Activated naive CD4-positive, alpha-beta T cell treated with anti-CD3 and anti-CD28 coated beads for 36 hours (primary cell): Measurements from ENCODE around the gene TTL. TPM values are rescaled to one million over a fixed set of nuclear protein-coding genes. Genes with fewer than 3 reads are reported as not detected.
"Not testable (repeated sequence)": the region's sequence is repeated elsewhere in the genome, so short reads cannot be mapped to it uniquely, and the experiment has no call there.

ENCODE experiments used
- CTCF ChIA-PET: fragments of 350-600 bp; sonication (Branson Sonifier 250); formaldehyde crosslinking; loops from one replicate; lab custom pipeline; 2021; ENCODE audit warnings: antibody characterized with exemption; lab: Charles Lee
- DNase-seq: peaks from one replicate; pipeline ENCODE4 v3.0.0-alpha.2; 2020
- H3K27ac Mint-ChIP-seq: one replicate; pipeline ENCODE4 v1.8.0; 2021; ENCODE audit warnings: mild to moderate bottlenecking, mixed read lengths
- H3K27me3 Mint-ChIP-seq: one replicate; pipeline ENCODE4 v1.8.0; 2021; ENCODE audit warnings: low read depth, mixed read lengths
- H3K36me3 Mint-ChIP-seq: one replicate; pipeline ENCODE4 v1.8.0; 2021; ENCODE audit warnings: low read depth, mixed read lengths
- H3K4me1 Mint-ChIP-seq: one replicate; pipeline ENCODE4 v1.8.0; 2021; ENCODE audit warnings: low read depth, mixed read lengths
- H3K4me3 Mint-ChIP-seq: one replicate; pipeline ENCODE4 v1.8.0; 2021; ENCODE audit warnings: mild to moderate bottlenecking, moderate library complexity, mixed read lengths
- H3K9me3 Mint-ChIP-seq: one replicate; pipeline ENCODE4 v1.8.0; 2021; ENCODE audit warnings: mixed read lengths
- intact Hi-C: fragments of 100-400 bp; cut with micrococcal nuclease; formaldehyde crosslinking; loops from one replicate; pipeline ENCODE4 v1.15.1; 2023
- total RNA-seq, 2 experiments: library from RNA; stranded (reverse); gene quantifications; one replicate each; pipeline ENCODE4 v1.2.3, GENCODE V29; 2021

TTL gene
- total RNA-seq, 2 experiments from 2014 or later, result 20.2 to 21.3 TPM

DNA sequence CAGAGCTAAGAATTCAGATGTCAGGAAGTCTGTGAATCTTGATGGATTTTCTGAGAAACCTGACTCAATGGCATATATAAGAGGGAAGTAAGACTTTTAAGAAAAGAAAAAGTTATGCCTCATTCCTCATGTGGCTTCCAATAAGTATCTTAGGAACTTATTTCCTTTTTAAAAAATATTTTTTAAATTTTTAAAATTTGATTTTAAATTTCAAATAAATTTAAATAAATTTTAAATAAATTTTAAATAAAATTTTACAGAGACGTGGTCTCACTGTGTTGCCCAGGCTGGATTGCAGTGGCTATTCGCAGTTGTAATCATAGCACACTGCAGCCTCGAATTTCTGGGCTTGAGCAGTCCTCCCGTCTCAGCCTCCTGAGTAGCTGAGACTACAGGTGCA, 48.8 kb downstream of the TTL start:
- H3K4me1 Mint-ChIP-seq, result no peaks in the 10 kb centered on the region
- no peak overlapping the region for H3K27ac Mint-ChIP-seq
- H3K4me3 Mint-ChIP-seq, result no peak overlapping the region
- H3K27me3 Mint-ChIP-seq, result no peaks in the 10 kb centered on the region
- DNase-seq, result no peak
- no peaks in the 10 kb centered on the region for H3K9me3 Mint-ChIP-seq
- intact Hi-C loops, result no loop called here
- CTCF ChIA-PET, result no interaction called here
- peaks cover 22% of the 10 kb centered on the region for H3K36me3 Mint-ChIP-seq

DNA sequence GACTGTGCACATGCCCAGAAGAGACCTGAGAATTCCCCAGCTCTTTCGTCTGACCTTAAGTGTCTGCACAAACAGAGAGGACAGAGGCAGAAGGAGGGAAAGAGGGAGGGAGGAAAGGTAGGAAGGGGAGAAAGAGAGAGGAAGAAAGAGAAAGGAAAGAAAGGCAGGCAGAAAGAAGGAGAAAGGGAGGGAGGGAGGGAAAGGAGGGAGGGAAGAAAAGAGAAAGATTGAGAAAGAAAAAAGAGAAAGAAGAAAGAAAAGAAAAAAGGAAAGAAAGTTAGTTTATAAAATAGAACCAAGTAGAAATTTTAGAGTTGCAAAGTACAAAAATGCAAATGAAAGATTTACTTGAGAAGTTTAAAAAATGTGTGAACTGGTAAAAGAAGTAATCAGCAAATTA, 52.9 kb downstream of the TTL start:
- intact Hi-C loops, result no loop called here
- H3K27me3 Mint-ChIP-seq, result no peaks in the 10 kb centered on the region
- H3K4me1 Mint-ChIP-seq, result no peaks in the 10 kb centered on the region
- no peak overlapping the region for H3K27ac Mint-ChIP-seq
- no peaks in the 10 kb centered on the region for H3K9me3 Mint-ChIP-seq
- CTCF ChIA-PET, result no interaction called here
- DNase-seq, result no peak
- H3K36me3 Mint-ChIP-seq, result peaks cover 15% of the 10 kb centered on the region
- H3K4me3 Mint-ChIP-seq, result no peak overlapping the region

DNA sequence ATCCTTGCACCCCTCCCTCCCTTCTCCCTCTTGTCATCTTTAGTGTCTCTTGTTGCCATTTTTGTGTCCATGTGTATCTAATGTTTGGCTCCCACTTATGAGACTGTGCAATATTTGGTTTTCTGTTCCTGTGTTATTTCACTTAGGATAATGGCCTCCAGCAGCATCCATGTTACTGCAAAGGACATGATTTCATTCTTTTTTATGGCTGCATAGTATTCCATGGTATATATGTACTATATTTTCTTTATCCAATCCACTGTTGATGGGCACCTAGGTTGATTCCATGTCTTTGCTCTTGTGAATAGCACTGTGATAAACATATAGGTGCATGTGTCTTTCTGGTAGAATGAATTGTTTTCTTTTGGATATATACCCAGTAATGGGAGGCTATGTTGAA, 54.7 kb downstream of the TTL start:
- Mint-ChIP-seq H3K4me1 (peaks cover 11% of the 10 kb centered on the region), H3K36me3 (peaks cover 10% of the 10 kb centered on the region)
- H3K9me3 Mint-ChIP-seq, H3K27me3 Mint-ChIP-seq, CTCF ChIA-PET, H3K4me3 Mint-ChIP-seq, H3K27ac Mint-ChIP-seq, intact Hi-C loops, DNase-seq: not testable (repeated sequence)

DNA sequence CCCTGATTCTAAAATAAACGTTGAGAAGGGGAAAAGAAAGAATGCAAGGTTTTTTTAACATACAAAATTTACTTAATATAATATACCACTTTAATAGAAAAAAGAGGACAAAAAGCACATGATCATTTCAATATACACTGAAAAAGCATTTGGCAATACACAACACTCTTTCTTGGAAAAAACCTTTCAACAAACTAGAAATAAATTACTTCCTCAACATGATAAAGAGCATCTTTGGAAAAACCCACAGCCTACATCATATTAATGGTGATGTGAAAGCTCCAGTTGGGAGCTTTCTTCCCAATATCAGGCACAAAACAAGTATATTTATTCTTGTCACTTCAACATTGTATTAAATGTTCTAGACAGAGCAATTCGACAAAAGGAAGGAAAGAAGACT, 57.4 kb downstream of the TTL start:
- CTCF ChIA-PET, result no interaction called here
- no peak overlapping the region for H3K4me3 Mint-ChIP-seq
- peaks cover 11% of the 10 kb centered on the region for H3K4me1 Mint-ChIP-seq
- H3K36me3 Mint-ChIP-seq, result peaks cover 2% of the 10 kb centered on the region
- no peaks in the 10 kb centered on the region for H3K9me3 Mint-ChIP-seq
- H3K27me3 Mint-ChIP-seq, result no peaks in the 10 kb centered on the region
- no peak overlapping the region for H3K27ac Mint-ChIP-seq
- intact Hi-C loops, result no loop called here
- no peak for DNase-seq

DNA sequence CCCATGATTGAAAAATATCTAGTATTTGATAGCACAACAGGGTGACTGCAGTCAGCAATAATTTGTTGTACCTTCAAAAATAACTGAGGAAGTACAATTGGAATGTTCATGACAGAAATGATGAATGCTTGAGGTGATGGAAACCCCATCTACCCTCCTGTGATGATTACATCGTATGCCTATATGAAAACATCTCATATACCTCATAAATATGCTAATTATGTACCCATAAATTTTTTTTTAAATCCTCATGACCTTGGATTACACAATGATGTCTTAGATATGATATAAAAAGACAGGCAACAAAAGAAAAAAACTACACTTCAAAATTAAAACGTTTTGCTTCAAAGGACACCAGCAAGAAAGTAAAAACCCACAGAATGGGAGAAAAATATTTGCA, 59.0 kb downstream of the TTL start:
- Mint-ChIP-seq H3K27ac (no peak overlapping the region), H3K4me3 (no peak overlapping the region), H3K4me1 (peaks cover 19% of the 10 kb centered on the region), H3K27me3 (no peaks in the 10 kb centered on the region), H3K9me3 (no peaks in the 10 kb centered on the region), H3K36me3 (peaks cover 2% of the 10 kb centered on the region)
- intact Hi-C loops, result loop anchor here (5.0 kb wide), 1 partner anchor 659 kb away; the partner anchor contains the start of gene ANAPC1
- CTCF ChIA-PET, result no interaction called here
- no peak for DNase-seq

DNA sequence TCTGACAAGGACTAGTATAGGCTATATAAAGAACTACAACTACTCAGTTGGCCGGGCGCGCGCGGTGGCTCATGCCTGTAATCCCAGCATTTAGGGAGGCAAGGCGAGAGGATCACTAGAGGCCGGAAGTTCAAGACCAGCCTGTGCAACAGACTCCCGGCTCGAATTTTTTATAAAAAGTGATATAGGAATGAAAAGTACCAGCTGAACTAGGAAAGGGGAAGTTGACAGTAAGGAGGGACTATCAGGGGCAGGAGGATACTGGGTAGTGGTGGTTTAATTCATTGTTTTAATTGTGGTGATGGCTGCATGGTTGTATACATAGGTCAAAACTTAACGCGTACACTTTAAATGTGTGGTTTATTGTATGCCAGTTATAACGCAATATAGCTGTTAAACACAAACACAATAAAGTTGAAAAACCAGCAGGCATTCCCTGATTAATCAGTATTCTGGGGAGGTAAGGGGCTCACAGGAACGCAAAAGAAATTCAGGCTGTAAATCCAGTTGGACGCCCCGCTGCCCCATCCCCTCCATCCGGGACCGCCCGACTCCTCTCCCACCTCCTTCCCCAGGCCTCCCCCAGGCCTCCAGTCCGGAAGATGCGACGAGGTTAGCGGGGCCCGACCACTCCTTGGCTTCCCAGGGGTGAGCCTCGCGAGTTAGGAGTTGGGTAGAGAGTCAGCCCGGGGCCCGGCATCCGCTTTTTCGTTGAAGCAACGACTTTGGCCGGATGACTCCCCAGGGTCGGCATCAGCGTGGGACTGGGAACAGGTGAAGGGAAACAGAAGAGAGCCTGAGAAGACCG, 59.6 kb downstream of the TTL start:
- Mint-ChIP-seq H3K4me1 (peaks cover 19% of the 10 kb centered on the region), H3K27me3 (no peaks in the 10 kb centered on the region), H3K4me3 (no peak overlapping the region), H3K27ac (no peak overlapping the region), H3K36me3 (peaks cover 2% of the 10 kb centered on the region), H3K9me3 (no peaks in the 10 kb centered on the region)
- intact Hi-C loops, result loop anchor here (1.0 to 5.0 kb wide), 7 partner anchors 43 to 659 kb away; partner anchors contain the start of genes ANAPC1, CHCHD5, TMEM87B and ZC3H6
- peak; percentile 41 for DNase-seq
- CTCF ChIA-PET, result no interaction called here

DNA sequence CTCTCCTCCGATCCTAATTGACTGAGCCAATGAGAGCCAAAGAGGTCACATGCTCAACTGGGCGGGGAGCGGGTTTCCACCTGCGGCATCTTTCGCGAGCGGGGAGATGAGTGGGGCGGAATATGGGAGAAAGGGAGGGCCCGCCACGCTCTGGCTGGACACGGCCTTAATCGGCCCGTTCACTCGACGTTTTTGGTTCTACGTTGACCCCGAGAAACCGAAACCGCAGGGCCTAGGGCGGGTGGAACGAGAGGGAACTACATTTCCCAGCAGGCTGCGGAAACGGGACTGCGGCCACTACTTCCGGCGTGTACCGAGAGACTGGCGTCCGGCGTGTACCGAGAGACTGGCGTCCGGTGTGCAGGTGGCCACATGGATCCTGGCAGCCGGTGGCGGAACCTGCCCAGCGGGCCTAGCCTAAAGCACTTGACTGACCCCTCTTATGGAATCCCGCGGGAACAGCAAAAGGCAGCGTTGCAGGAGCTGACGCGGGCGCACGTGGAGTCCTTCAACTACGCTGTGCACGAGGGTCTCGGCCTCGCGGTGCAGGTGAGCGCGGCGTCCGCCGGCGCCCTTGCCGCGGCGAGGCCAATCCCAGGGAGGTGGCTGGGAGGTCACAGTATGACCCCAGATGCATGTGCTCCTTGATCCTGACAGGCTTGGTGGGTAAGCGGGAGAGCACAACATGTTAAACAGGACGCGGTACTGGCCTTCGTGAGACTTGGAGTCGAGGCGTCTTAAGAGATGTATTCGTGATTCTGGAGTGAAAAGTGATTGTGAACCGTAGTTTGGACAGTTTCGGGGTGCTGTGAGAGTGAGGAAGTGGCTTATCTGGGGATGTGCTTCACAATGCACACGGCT, 60.4 kb downstream of the TTL start, which contains the start of gene POLR1B:
Gene POLR1B, plus strand, starts transcription at position 343 of the 861 bp plus-strand sequence. Its CDS starts 30 bp downstream, at position 373.
- peaks cover 19% of the 10 kb centered on the region for H3K4me1 Mint-ChIP-seq
- no peak within 1 kb of the TSS for H3K4me3 Mint-ChIP-seq
- CTCF ChIA-PET, result interaction anchor here (0.6 kb wide), 1 partner anchor 718 kb away, joined by 3 read pairs; no protein-coding TSS in a partner anchor
- no peaks in the 10 kb centered on the region for H3K27me3 Mint-ChIP-seq
- H3K27ac Mint-ChIP-seq, result no peak within 1 kb of the TSS
- peak; percentile 82 for DNase-seq
- no peaks in the 10 kb centered on the region for H3K9me3 Mint-ChIP-seq
- intact Hi-C loops, result loop anchor here (1.0 to 5.0 kb wide), 7 partner anchors 42 to 660 kb away; partner anchors contain the start of genes ANAPC1, CHCHD5, TMEM87B and ZC3H6
- peaks cover 2% of the 10 kb centered on the region for H3K36me3 Mint-ChIP-seq

DNA sequence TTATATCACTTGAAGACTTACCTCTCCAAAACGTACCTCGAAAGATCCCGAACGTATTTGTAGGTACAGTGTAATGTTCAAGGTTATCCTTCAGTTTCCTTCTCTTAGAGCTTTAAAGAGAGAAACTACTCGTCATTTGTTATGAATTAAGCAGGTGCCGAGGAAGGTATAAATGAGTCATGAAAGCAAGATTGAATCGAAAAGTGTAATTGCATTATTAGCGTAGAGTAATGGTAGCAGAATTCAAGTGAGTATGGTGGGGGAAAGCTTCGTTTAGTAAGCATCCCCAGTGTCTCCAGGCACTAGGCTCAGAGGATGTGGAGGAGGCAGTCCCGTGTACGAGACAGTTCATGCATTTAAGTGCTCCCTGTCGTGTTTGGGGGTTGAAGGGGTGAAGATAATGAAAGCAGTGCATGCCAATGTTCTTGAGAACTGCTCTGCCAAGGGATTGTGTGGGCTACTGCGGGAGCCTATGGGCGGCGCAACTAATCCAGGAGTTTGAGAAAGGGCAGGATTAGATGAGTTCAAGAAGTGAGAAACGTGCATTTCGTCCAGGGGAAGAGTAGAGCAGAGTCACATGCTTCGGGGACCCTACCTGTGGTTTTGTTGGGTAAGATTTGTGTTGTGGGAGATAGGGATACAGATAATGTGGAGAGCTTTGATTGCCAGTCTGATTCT, 61.2 kb downstream of the TTL start:
- Mint-ChIP-seq H3K4me3 (no peak overlapping the region), H3K27me3 (no peaks in the 10 kb centered on the region), H3K9me3 (no peaks in the 10 kb centered on the region), H3K36me3 (peaks cover 3% of the 10 kb centered on the region), H3K27ac (no peak overlapping the region), H3K4me1 (peaks cover 19% of the 10 kb centered on the region)
- CTCF ChIA-PET, result interaction anchor here (0.6 to 3.1 kb wide), 3 partner anchors 39 to 718 kb away, joined by 3 to 18 read pairs (median 7); no protein-coding TSS in a partner anchor
- intact Hi-C loops, result loop anchor here (1.0 to 5.0 kb wide), 8 partner anchors 41 to 661 kb away; partner anchors contain the start of genes ANAPC1, CHCHD5, TMEM87B and ZC3H6
- DNase-seq, result peak; percentile 32

DNA sequence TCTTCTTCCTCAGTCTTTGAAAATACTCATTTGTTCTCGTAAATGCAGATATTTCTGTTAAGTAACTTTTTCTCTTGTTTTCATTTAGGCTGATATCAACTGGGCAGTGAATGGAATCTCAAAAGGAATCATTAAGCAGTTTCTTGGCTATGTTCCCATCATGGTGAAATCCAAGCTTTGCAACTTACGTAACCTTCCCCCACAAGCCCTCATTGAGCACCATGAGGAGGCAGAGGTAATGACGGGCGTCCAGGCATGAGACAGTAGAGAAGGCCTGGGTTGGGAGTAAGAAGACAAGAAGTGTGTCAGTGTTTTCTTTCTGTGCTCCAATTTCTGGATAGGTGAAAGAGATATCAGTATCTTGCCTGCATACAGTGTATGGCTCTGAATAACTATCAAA, 65.4 kb downstream of the TTL start:
- no peaks in the 10 kb centered on the region for H3K27me3 Mint-ChIP-seq
- H3K36me3 Mint-ChIP-seq, result peaks cover 24% of the 10 kb centered on the region
- DNase-seq, result no peak
- CTCF ChIA-PET, result interaction anchor here (1.5 kb wide), 1 partner anchor 67 kb away, joined by 5 read pairs; no protein-coding TSS in a partner anchor
- no peak overlapping the region for H3K27ac Mint-ChIP-seq
- H3K4me3 Mint-ChIP-seq, result no peak overlapping the region
- intact Hi-C loops, result no loop called here
- H3K4me1 Mint-ChIP-seq, result peaks cover 15% of the 10 kb centered on the region
- no peaks in the 10 kb centered on the region for H3K9me3 Mint-ChIP-seq

DNA sequence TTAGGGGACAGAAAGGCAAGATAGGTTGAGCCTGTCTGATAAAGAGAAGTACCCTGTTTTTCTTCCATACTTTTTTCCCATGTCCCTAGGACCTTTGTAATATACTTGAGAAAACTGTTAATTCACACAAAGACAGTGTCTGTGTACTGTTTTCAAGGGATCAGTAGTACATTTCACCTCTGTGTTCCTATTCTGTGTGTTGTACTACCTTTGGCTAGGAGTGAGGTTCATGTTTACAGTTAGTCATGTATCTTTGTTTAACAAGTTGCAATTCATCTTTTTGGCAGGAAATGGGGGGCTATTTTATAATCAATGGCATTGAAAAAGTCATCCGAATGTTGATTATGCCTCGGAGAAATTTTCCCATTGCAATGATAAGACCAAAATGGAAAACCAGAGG, 67.0 kb downstream of the TTL start:
- H3K27me3 Mint-ChIP-seq, result no peaks in the 10 kb centered on the region
- no peak for DNase-seq
- CTCF ChIA-PET, result no interaction called here
- intact Hi-C loops, result no loop called here
- H3K4me3 Mint-ChIP-seq, result no peak overlapping the region
- peaks cover 15% of the 10 kb centered on the region for H3K4me1 Mint-ChIP-seq
- no peak overlapping the region for H3K27ac Mint-ChIP-seq
- peaks cover 36% of the 10 kb centered on the region for H3K36me3 Mint-ChIP-seq
- no peaks in the 10 kb centered on the region for H3K9me3 Mint-ChIP-seq

DNA sequence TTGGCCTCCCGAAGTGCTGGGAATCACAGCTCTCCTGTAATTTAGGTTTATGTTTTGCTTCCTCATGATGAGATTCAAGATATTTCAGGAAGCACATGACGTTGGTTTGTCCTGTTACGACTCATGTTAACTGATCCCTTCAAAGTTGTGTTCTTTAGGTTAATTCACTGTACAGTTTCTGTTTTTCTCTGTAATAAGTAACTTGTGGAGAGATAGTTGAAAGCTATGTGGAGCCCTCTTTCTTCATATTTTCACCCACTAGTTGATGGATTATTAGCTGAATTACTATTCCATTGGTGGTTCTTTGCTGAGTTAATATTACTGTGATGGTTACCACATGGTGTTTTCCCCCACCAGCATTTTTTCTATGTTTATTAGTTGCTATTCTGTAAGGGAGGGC, 84.1 kb downstream of the TTL start:
- H3K9me3 Mint-ChIP-seq, result no peaks in the 10 kb centered on the region
- intact Hi-C loops, result no loop called here

DNA sequence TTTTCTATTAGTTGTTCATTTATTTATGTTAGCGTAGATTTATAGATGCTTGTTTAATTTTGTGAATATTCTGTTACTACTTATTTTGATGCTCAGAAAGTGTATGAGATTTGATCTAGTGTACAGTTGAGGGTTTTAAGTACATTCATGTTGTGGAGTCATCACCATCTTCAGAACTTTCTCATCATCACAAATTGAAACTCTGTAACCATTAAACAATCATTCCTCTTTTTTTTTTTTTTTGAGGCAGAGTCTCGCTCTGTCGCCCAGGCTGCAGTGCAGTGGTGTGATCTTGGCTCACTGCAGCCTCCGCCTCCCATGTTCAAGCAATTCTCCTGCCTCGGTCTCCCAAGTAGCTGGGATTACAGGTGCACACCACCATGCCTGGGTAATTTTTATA, 84.6 kb downstream of the TTL start:
- H3K4me3 Mint-ChIP-seq, CTCF ChIA-PET, H3K9me3 Mint-ChIP-seq, H3K27me3 Mint-ChIP-seq, H3K4me1 Mint-ChIP-seq, DNase-seq, H3K27ac Mint-ChIP-seq, intact Hi-C loops: not testable (repeated sequence)
- H3K36me3 Mint-ChIP-seq, result peaks cover 57% of the 10 kb centered on the region

More for the DNA sequence above, 84.1 kb downstream of the TTL start:
- Mint-ChIP-seq H3K27ac (no peak overlapping the region), H3K27me3 (no peaks in the 10 kb centered on the region), H3K36me3 (peaks cover 58% of the 10 kb centered on the region), H3K4me1 (peaks cover 4% of the 10 kb centered on the region), H3K4me3 (no peak overlapping the region)
- CTCF ChIA-PET, result no interaction called here
- no peak for DNase-seq
